HUES6 (cell line): Measurements from ENCODE around the gene GFPT1.

Experiments
- H3K27ac ChIP-seq: 2 replicates; pipeline ENCODE4 v1.7.0; 2013; ENCODE audit warnings: low read depth, mild to moderate bottlenecking, low read length, inconsistent platforms
- H3K27me3 ChIP-seq: 2 replicates; pipeline ENCODE4 v1.6.1; 2013; ENCODE audit warnings: low read length; ENCODE audit not compliant: control insufficient read depth, insufficient read depth
- H3K36me3 ChIP-seq: 2 replicates; pipeline ENCODE4 v1.6.1; 2013; ENCODE audit warnings: low read length; ENCODE audit not compliant: control insufficient read depth, insufficient read depth
- H3K4me1 ChIP-seq: 2 replicates; pipeline ENCODE4 v1.6.1; 2013; ENCODE audit warnings: low read length; ENCODE audit not compliant: control insufficient read depth, insufficient read depth
- H3K4me3 ChIP-seq: 2 replicates; pipeline ENCODE4 v1.5.1; 2013; ENCODE audit warnings: low read depth, low read length
- H3K9ac ChIP-seq: one replicate; pipeline ENCODE4 v1.6.1; 2013; ENCODE audit warnings: mild to moderate bottlenecking, low read length
- H3K9me3 ChIP-seq: 2 replicates; pipeline ENCODE4 v1.6.1; 2013; ENCODE audit warnings: low read depth, low read length; ENCODE audit not compliant: control insufficient read depth, insufficient read depth

Gene GFPT1

DNA sequence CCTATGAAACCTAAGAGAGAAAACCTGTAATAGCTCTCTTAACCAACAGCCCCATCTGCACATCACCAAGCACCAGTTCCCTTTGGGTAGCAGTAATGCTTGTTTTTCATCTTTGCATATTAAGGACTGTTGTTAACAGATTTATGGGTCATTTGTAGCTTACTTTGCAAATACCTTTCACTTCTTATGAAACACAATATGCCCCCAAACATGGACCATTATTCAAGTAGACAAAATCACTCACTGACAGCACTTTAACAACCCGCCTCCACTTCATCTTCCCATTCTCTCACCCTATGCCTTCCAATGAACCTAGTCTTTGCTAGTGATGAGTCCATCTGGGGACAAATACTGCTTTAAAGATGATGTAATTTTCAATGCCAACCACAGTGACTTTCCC, 64.4 kb downstream of the GFPT1 start:
- Histone ChIP-seq H3K4me1 (no peaks in the 10 kb centered on the region), H3K27me3 (no peaks in the 10 kb centered on the region), H3K9me3 (no peaks in the 10 kb centered on the region), H3K4me3 (no peak overlapping the region), H3K36me3 (peaks cover 48% of the 10 kb centered on the region), H3K27ac (no peak overlapping the region), H3K9ac (no peak overlapping the region)

DNA sequence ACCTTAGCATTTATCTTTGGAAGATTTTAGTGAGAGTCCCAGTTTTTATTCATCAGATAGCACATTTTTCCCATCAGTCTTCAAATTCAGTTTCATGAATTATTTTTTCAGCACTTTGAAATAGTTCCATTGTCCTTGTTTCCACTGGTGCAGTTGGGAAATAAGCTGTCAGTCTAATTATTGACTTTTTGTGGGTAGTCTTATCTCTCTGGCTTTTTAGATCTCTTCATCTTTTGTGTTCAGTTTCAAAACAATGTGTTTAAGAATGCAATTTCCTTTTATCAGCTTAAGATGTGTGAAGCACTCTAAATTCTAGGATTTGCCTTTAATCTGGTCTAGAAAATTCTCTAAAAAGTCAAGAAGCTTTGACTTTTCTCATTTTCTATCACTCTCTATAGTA, 70.5 kb downstream of the GFPT1 start:
- Histone ChIP-seq H3K27ac (no peak overlapping the region), H3K9me3 (peaks cover 8% of the 10 kb centered on the region), H3K27me3 (no peaks in the 10 kb centered on the region), H3K9ac (no peak overlapping the region), H3K4me1 (no peaks in the 10 kb centered on the region), H3K36me3 (peaks cover 16% of the 10 kb centered on the region), H3K4me3 (no peak overlapping the region)

DNA sequence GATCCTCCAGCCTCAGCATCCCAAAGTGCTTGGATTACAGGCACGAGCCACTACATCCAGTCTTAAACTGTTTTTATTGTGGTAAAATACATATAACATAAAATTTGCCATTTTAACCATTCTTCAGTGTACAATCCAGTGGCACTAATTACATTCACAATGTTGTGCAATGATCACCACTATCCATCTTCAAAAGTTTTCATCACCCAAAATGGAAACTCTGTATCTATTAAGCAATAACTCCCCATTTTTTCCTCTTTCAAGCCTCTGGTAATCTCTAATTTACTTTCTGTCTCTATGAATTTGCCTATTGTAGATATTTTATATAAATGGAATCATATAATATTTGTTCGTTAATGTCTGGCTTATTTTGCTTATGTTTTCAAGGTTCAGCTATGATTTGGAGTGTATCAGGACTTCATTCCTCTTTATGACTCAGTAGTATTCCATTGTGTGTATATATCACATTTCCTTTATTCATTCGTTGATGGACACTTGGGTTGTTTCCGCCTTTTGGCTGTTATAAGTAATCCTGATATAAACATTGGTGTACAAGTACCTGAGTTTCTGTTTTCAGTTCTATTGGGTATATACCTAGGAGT, 71.8 kb downstream of the GFPT1 start:
- Histone ChIP-seq H3K9me3 (peaks cover 8% of the 10 kb centered on the region), H3K36me3 (peaks cover 13% of the 10 kb centered on the region), H3K27me3 (no peaks in the 10 kb centered on the region)

DNA sequence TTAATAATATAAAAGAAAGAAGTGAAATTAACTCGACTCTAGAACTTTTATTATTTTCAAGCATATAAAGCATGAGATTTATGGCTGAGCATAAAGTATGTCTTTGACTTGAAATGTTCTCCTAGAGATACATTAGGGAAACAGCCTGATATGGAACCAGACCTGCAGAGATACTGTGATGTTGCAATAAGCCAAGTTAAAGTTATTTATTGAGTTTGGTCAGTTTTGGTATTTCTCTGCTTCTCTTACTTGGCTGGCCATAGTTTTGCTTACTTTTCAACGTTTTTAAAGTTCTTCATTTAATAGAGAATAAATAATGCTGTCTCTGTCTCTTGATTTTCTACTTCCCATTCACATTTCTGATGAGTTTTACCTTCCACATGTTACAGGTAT, 76.0 kb downstream of the GFPT1 start:
- Histone ChIP-seq H3K9me3 (peaks cover 5% of the 10 kb centered on the region), H3K4me3 (no peak overlapping the region), H3K9ac (no peak overlapping the region), H3K27ac (no peak overlapping the region), H3K36me3 (no peaks in the 10 kb centered on the region; the same call in 1 of the 2 replicates), H3K4me1 (peaks cover 22% of the 10 kb centered on the region), H3K27me3 (peaks cover 6% of the 10 kb centered on the region)

More for the DNA sequence above, 71.8 kb downstream of the GFPT1 start:
- Histone ChIP-seq H3K4me3 (no peak overlapping the region), H3K9ac (no peak overlapping the region), H3K27ac (no peak overlapping the region), H3K4me1 (peaks cover 4% of the 10 kb centered on the region; the same call in 1 of the 2 replicates)

DNA sequence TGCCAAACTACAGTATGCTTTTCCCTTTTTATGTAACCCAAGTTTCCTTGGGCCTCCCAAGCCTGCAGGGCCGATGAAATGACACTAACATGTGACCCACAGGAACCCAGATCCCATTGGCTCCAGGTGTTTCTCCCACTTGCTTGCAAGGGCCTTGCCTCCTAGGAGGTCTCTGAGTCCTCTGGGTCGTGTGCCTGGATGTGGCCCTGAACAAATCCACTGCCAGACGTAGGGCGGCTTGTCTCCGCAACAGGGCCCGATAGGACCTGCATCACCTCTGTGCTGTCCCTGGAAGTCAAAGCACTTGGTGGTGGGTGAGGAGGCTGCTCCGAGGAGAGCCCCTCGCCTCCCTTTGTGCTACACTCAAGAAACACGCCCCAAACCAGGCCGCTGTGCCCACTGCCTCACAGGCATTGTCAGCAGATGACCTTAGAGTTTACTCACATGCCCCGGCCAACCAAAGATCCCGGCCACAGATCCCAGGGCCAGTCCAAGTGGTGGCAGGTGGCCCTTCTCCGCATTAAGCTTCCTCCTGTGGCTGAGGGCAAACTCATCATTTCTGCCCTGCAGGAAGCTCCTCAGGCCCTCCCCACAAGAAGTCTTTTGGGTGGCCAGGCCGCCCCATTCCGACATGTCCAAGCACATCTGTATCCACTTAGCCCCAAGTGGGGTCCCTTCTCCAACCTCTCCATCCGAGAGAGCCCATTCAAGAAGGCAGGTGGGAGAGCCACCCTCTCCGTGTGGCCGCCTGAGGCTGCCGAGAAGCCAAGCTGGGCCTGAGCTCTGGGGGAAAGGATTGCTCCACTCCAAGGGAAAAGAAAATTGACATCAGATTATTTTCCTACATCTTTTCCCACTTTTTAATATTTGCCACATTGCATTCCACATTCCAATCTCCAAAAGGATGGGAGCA, 76.7 kb downstream of the GFPT1 start:
- peaks cover 27% of the 10 kb centered on the region for H3K4me1 ChIP-seq
- no peak overlapping the region for H3K4me3 ChIP-seq
- H3K27ac ChIP-seq: no peak overlapping the region; the same call in 1 of the 2 replicates
- no peaks in the 10 kb centered on the region for H3K36me3 ChIP-seq
- no peak overlapping the region for H3K9ac ChIP-seq
- H3K9me3 ChIP-seq: peaks cover 5% of the 10 kb centered on the region
- H3K27me3 ChIP-seq: peaks cover 12% of the 10 kb centered on the region

DNA sequence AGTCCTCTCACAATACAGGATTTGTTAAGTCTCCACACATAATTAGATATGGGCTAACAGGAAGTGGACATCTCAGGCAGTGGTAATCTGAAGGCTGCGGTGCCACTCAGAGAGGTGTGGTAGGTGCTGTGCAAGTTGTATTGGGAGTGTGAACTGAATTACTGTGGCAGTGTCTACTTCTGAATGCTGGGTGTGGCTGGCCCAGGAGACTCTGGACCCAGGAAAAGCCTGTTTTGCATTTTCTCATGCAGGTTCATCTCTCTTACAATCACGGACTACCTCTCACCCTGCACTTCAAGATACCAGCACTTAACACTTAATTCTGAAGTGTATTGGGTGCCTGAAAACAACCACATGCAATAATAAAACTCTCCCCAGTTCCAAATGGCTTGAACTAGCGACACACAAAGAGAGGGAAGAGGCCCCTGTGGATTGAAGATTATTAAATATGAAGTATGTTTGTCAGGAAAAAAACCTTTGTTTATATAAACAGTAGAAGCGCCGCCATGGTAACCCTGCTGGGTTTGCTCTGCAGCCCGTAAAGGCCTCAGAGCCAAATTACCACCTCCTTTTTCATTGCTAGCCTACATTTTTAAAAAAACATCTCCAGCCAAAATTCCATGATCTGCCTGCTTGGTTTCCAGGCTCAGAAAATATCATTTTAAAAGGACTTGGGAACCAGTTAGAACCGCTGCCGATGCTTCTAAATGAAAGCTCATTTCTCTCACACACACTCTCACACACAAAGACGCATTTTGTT, 77.5 kb downstream of the GFPT1 start:
- peak overlapping the region; percentile 36; the same call in 1 of the 2 replicates for H3K27ac ChIP-seq
- peaks cover 17% of the 10 kb centered on the region for H3K27me3 ChIP-seq
- no peak overlapping the region for H3K9ac ChIP-seq
- no peak overlapping the region for H3K4me3 ChIP-seq
- H3K36me3 ChIP-seq: no peaks in the 10 kb centered on the region
- peaks cover 5% of the 10 kb centered on the region for H3K9me3 ChIP-seq
- H3K4me1 ChIP-seq: peaks cover 27% of the 10 kb centered on the region

DNA sequence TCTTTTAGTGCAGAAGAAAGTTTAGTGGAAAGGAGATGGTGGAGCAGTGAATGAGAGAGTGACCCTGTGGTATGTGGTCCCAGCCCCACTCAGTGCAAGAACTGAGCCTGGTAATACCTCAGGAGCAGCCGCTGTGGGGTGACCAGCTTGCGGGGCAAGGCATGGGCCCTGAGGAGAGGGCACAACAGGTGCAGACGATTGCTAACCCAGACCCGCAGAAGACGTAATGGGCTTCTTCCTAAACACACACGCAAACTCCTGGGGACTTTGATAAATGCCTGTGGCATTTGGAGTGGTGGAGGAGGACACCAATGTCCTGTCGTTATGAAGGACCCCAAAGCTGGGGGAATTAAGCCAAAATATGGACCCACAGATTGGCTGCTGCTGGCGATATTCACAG, 78.7 kb downstream of the GFPT1 start:
- Histone ChIP-seq H3K27ac (no peak overlapping the region), H3K9ac (no peak overlapping the region), H3K27me3 (peaks cover 17% of the 10 kb centered on the region), H3K4me3 (no peak overlapping the region), H3K36me3 (no peaks in the 10 kb centered on the region), H3K4me1 (peaks cover 27% of the 10 kb centered on the region), H3K9me3 (peaks cover 11% of the 10 kb centered on the region)

DNA sequence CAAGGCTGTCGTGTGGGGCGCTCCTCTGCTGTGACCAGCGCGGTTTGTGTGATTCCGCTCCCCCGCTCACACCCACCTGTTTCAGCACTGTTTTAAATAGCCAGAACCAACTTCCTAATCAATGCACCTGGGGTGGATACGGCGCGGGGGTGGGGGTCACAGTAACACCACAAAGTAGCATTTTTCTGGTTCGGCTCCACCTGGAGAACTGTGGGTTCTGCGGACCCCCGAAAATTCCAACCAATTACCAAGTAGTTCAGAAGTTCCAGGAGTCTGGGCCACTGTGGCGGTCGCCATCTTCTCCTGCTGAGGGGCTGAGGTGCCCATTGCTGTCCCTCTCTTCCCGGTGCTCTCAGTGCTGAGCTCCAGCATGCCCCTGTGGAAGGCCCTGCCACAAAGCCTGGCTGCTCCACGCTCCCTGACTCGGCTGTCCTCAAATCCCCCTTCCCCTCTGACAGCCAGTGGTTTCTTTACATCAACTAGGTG, 79.4 kb downstream of the GFPT1 start:
- Histone ChIP-seq H3K4me1 (peaks cover 27% of the 10 kb centered on the region), H3K27ac (no peak overlapping the region), H3K4me3 (peak overlapping the region; percentile 81), H3K9ac (peak overlapping the region; percentile 93), H3K36me3 (no peaks in the 10 kb centered on the region), H3K27me3 (peaks cover 17% of the 10 kb centered on the region), H3K9me3 (peaks cover 6% of the 10 kb centered on the region)

DNA sequence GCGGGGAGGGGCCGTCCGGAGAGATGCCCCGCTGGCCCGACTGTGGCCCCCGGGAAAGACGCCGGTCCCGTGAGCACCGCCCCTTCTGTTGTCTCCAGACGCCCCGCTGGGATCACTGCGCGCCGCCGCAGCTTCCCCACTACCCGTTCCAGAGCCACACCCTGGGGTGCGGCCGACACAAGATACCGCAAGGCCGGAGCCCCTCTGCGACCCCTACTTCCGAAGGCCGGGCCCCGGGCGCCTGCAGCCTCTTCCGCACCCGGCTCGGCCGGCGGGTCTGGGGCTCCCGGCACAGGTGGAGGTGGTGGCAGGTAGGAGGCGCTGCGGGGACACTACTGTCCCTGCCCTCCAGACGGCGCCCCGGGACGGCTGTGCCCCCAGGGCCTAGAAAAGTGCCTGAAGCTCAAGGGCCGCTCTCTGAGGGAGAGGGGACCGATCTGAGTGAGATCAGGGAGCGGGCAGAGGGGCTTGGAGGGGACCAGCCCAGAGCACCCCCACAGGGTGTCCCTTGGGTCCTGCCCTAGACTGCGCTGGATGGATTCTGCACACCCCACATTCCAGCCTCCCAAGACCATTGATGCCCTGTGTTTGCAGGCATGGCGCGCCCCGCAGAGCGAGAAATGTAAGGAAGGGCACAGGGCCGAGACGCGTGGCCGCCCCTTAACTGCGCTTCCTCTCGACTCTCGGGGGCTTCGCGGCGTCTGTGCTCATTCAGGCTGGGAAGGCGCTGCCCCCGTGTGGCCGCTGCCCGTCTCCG, 80.0 kb downstream of the GFPT1 start:
- Histone ChIP-seq H3K4me3 (peak overlapping the region; percentile 81), H3K27me3 (peaks cover 17% of the 10 kb centered on the region), H3K36me3 (no peaks in the 10 kb centered on the region), H3K9me3 (peaks cover 6% of the 10 kb centered on the region), H3K9ac (peak overlapping the region; percentile 93), H3K27ac (peak overlapping the region; percentile 34; the same call in 1 of the 2 replicates), H3K4me1 (peaks cover 27% of the 10 kb centered on the region)

DNA sequence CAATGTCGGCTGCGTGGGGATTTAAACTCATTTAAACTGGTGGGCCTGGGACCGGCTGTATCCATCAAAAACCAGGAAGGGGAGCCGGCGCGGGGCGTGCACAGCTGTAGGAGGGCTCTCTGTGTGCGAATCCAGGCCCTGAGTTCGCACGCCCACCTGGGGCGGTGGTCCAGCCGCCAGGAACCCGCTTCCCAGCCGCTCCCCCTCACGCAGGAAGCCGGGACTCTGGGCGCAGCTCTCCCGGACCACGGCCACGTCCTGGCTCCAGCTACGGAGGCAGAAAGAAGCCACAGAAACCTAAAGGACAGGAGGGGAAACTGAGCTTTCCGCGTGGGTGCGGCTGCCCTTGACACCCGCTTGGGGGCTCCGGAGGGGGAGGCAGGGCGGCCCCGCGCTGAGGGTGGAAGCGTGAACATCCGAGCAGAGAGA, 80.6 kb downstream of the GFPT1 start:
- no peaks in the 10 kb centered on the region for H3K36me3 ChIP-seq
- peaks cover 17% of the 10 kb centered on the region for H3K27me3 ChIP-seq
- H3K9me3 ChIP-seq: peaks cover 6% of the 10 kb centered on the region
- no peak overlapping the region; the same call in 1 of the 2 replicates for H3K27ac ChIP-seq
- peaks cover 27% of the 10 kb centered on the region for H3K4me1 ChIP-seq
- H3K9ac ChIP-seq: peak overlapping the region; percentile 93
- peak overlapping the region; percentile 81 for H3K4me3 ChIP-seq
